Measurements from ENCODE around the gene SLC5A2. TPM values are rescaled to one million over a fixed set of nuclear protein-coding genes. Genes with fewer than 3 reads are reported as not detected.

SLC5A2 gene
- total and polyA plus RNA-seq, 2 donors (not counting 1 experiment from before 2014, with no cell fraction given): not detected

- Histone ChIP-seq H3K9ac (ENCODE audit: insufficient read depth, low read length) (no peak overlapping the region), H3K4me3 (replicated peaks in 1 of 4; ENCODE audit: control extremely low read depth in 1 of 4, insufficient read depth in 1 of 4, low read depth in 3 of 4, low read length in 4 of 4) (no peak overlapping the region), H3K9me3 (ENCODE audit: control insufficient read depth, insufficient read depth, low read depth, low read length) (no peaks in the 10 kb centered on the region), H3K27ac (ENCODE audit: insufficient read depth, low read length) (no peak overlapping the region), H3K4me2 (ENCODE audit: extremely low read depth, insufficient read depth, low read length) (no peak overlapping the region), H3K27me3 (ENCODE audit: control insufficient read depth, insufficient read depth, low read length) (no peaks in the 10 kb centered on the region), H4K20me1 (ENCODE audit: control insufficient read depth, extremely low read depth, insufficient read depth, low read length) (no peaks in the 10 kb centered on the region), H3K79me2 (ENCODE audit: control insufficient read depth, insufficient read depth, low read length) (no peaks in the 10 kb centered on the region), H3K4me1 (ENCODE audit: control insufficient read depth, extremely low read depth, insufficient read depth, low read length) (no peaks in the 10 kb centered on the region), H2AFZ (ENCODE audit: low read length) (no peak overlapping the region), H3K36me3 (ENCODE audit: control insufficient read depth, insufficient read depth, low read length) (peaks cover 21% of the 10 kb centered on the region)
- TF ChIP-seq CTCF (conservative IDR thresholded peaks at IDR 0.05 in 1 of 2, IDR thresholded peaks at IDR 0.05 in 1 of 2; ENCODE audit: low read depth in 1 of 2, low read length in 2 of 2) (no peak), EZH2 (IDR thresholded peaks at IDR 0.05; ENCODE audit: low read length, missing control alignments) (no peak)
- DNase-seq (ENCODE audit: low read depth in 2 of 2): no peak
These were observed 17.0 kb downstream of the SLC5A2 start for GRCh38 chr16:31499928-31500327.

GRCh38 chr16:31501226-31501965, 18.5 kb downstream of the SLC5A2 start:
- TF ChIP-seq EZH2 (IDR thresholded peaks at IDR 0.05; ENCODE audit: low read length, missing control alignments) (no peak), CTCF (conservative IDR thresholded peaks at IDR 0.05 in 1 of 2, IDR thresholded peaks at IDR 0.05 in 1 of 2; ENCODE audit: low read depth in 1 of 2, low read length in 2 of 2) (no peak)
- H3K27ac ChIP-seq (ENCODE audit: insufficient read depth, low read length): no peak overlapping the region
- H2AFZ ChIP-seq (ENCODE audit: low read length): no peak overlapping the region
- H3K36me3 ChIP-seq (ENCODE audit: control insufficient read depth, insufficient read depth, low read length): peaks cover 19% of the 10 kb centered on the region
- H3K4me2 ChIP-seq (ENCODE audit: extremely low read depth, insufficient read depth, low read length): no peak overlapping the region
- no peaks in the 10 kb centered on the region for H3K79me2 ChIP-seq (ENCODE audit: control insufficient read depth, insufficient read depth, low read length)
- H3K4me1 ChIP-seq (ENCODE audit: control insufficient read depth, extremely low read depth, insufficient read depth, low read length): no peaks in the 10 kb centered on the region
- H4K20me1 ChIP-seq (ENCODE audit: control insufficient read depth, extremely low read depth, insufficient read depth, low read length): no peaks in the 10 kb centered on the region
- H3K9me3 ChIP-seq (ENCODE audit: control insufficient read depth, insufficient read depth, low read depth, low read length): no peaks in the 10 kb centered on the region
- H3K4me3 ChIP-seq (replicated peaks in 1 of 4; ENCODE audit: control extremely low read depth in 1 of 4, insufficient read depth in 1 of 4, low read depth in 3 of 4, low read length in 4 of 4): no peak overlapping the region
- no peak for DNase-seq (ENCODE audit: low read depth in 2 of 2)
- H3K9ac ChIP-seq (ENCODE audit: insufficient read depth, low read length): no peak overlapping the region
- H3K27me3 ChIP-seq (ENCODE audit: control insufficient read depth, insufficient read depth, low read length): no peaks in the 10 kb centered on the region

- Histone ChIP-seq H3K9ac (ENCODE audit: insufficient read depth, low read length) (no peak overlapping the region), H3K36me3 (ENCODE audit: control insufficient read depth, insufficient read depth, low read length) (peaks cover 19% of the 10 kb centered on the region), H3K27ac (ENCODE audit: insufficient read depth, low read length) (no peak overlapping the region), H3K4me3 (replicated peaks in 1 of 4; ENCODE audit: control extremely low read depth in 1 of 4, insufficient read depth in 1 of 4, low read depth in 3 of 4, low read length in 4 of 4) (no peak overlapping the region), H3K4me2 (ENCODE audit: extremely low read depth, insufficient read depth, low read length) (no peak overlapping the region), H2AFZ (ENCODE audit: low read length) (no peak overlapping the region), H3K79me2 (ENCODE audit: control insufficient read depth, insufficient read depth, low read length) (peaks cover 3% of the 10 kb centered on the region), H4K20me1 (ENCODE audit: control insufficient read depth, extremely low read depth, insufficient read depth, low read length) (no peaks in the 10 kb centered on the region), H3K4me1 (ENCODE audit: control insufficient read depth, extremely low read depth, insufficient read depth, low read length) (no peaks in the 10 kb centered on the region), H3K27me3 (ENCODE audit: control insufficient read depth, insufficient read depth, low read length) (no peaks in the 10 kb centered on the region), H3K9me3 (ENCODE audit: control insufficient read depth, insufficient read depth, low read depth, low read length) (no peaks in the 10 kb centered on the region)
- DNase-seq (ENCODE audit: low read depth in 2 of 2): no peak
- no peak for TF ChIP-seq CTCF (conservative IDR thresholded peaks at IDR 0.05 in 1 of 2, IDR thresholded peaks at IDR 0.05 in 1 of 2; ENCODE audit: low read depth in 1 of 2, low read length in 2 of 2)
- TF ChIP-seq EZH2 (IDR thresholded peaks at IDR 0.05; ENCODE audit: low read length, missing control alignments): no peak
These were observed 19.0 kb downstream of the SLC5A2 start for GRCh38 chr16:31501966-31502348.
